ENCODE measurements around the gene TRABD.
A peak's percentile ranks its signal among the peaks of the same experiment; 100 is the strongest.

TRABD gene

DNA sequence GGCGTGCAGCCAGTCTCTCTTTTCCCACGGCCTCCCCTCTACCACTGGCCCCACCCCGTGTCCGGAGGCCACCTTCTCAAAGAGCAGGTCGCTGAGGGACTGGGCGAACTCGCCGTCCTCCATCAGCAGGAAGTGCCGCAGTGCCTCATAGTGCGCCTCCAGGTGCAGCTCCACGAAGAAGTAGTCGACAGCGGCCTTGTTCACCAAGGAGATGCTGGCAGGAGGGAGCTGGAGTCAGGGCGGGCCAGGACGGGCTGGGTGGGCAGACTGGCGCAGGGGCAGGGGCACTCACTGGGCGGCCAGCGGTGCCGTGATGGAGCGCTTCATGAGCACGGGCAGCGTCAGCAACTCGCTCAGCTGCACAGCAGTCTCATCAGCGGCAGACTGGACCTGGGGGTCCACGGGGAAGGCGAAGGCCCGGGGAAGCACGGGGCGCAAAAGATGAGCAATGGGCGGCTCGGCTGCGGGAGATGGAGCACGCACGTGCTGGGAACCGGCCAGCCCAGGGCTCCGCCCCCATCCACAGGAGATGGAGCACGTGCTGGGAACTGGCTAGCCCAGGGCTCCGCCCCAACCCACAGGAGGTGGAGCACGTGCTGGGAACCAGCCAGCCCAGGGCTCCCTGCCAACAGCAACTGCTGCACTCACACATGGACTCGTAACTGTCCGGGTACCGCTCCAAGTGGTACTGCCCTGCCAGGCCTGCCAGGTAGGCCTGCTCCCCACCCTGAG lies 33.4 kb downstream of the TRABD start:
- peak; percentile 74 for DNase-seq

DNA sequence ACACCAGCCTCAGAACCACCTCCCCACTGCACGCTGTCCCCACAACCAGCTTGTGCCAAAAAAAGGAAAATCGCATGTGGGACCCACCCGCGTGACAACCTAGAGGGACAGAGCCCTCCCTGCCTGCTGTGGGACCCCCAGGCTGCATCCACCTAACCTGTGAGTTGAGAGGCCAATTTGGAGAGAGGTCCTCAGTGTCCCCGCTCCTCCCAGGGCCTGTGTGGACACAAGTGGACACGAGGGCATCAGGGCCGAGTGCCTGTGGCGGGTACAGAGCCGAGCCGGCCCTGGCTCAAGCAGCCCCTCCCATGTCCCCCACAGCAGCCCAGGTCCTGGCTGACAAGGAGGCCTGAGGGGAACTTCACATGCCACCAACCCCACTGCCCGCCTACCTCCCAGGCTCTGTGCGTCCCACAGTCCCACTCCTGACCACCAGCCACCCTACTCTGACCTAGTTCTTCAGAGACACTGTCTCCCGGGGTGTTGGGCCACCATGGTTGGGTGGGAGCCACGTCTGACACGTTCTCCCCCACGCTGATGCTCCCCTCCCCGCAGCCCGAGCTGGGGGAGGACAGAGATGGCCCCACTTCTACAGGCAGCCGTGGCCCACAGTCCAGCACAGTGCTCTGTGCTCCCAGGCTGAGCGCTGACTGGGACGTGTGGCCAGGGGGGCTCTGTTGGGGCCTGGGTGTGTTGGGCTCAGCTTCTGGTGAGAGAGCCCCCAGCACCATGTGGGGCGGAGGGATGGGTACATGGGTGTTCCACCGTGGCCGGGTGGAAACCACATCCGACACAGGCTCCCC lies 34.3 kb downstream of the TRABD start:
- DNase-seq = no peak

DNA sequence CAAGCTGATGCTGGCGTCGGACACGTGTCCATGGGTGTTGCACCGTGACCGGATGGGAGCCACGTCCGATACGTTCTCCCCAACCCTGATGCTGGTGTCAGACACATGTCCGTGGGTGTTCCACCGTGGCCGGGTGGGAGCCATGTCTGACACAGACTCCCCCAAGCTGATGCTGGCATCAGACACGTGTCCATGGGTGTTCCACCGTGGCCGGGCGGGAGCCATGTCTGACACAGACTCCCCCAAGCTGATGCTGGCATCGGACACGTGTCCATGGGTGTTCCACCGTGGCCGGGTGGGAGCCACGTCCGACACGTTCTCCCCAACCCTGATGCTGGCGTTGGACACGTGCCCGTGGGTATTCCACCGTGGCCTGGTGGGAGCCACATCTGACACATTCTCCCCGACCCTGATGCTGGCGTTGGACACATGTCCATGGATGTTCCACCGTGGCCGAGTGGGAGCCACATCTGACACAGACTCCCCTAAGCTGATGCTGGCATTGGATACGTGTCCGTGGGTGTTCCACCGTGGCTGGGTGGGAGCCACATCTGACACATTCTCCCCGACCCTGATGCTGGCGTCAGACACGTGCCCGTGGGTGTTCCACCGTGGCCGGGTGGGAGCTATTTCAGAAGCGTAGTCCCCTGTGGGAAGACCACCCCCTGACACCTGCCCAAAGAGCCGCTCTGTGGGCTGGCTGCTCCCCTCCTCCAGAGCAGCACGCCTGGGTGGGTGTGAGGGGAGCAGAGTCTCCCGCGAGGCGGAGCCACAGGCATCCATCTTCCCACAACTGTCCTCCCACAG lies 35.1 kb downstream of the TRABD start:
- DNase-seq = no peak

DNA sequence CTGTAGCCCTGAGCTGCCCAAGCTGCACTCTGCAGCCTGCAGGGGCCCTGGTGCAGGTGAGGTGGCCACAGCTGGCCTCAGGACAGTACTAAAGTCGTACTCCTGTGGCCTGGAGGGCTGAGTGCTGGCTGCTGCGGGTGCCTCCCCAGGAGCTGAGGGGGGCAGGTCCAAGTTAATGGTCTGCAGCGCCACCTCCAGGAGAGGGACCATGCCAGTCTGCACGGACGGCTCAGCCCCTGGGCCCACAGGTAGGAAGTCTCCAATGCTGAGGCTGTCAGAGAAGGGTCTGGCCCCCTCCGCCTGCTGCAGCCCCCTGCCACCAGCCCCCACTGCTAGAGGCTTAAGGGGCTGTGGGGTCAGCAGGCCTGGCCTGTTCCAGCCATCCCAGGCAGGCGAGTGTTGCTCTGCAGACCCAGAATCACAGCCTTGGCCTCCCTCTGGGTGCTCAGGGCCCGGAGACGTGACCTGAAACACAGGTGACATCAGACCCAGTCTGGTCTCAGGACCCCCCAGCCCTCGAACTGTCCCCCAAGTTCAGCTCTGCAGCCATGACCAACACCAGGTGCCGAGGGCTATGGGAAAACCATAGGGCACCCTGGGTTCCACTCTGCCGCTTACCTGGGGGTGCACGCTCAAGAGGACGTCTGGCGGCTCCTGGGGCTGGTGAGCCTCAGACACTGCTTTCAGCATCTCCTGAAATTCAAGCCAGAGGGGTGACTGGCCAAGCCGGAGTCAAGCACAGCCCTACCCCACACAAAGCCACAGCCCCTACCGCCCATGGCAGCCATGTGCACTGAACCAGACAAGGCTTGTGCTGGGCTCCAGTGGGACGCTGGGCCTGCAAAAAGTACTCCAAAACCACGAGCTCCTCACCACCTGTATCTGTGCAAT lies 35.9 kb downstream of the TRABD start:
- DNase-seq = no peak

DNA sequence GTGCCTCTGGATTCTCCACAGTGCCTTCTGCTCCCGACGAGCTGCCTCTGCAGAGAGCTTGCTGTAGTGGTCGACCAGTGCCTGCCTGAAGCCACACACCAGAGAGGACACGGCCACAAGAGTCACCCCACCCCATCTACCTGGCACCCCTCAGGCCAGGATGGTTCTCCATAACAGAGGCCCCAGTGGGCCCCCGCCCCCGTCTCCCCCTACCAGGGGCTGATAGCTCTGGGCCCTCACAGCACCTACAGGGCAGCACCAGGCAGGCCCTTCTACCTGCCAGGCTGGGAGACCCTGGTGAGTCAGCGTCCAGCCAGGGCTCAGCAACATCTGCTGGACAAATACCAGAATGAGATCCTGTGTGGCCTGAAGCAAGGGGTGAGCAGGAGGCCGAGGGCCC lies 36.8 kb downstream of the TRABD start:
- DNase-seq = no peak

DNA sequence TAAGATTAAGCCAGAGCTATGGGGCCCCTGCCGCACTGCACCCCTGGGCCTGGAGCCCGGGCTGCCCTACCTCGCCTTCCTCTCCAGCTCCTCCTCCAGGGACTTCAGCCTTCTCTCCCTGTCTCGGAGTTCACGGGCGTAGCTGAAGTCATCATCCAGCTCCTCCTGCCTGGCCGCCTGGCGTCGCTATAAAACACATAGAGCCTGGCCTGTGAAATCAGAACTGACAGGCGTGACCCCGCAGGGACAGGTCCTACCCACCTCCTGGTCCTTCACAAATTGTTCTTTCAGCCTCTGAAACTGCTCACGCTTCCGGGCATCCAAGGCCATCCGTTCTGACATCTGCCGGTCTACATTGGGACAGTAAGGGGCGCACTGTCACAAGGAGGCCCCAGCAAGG lies 38.4 kb downstream of the TRABD start:
- no peak for DNase-seq

DNA sequence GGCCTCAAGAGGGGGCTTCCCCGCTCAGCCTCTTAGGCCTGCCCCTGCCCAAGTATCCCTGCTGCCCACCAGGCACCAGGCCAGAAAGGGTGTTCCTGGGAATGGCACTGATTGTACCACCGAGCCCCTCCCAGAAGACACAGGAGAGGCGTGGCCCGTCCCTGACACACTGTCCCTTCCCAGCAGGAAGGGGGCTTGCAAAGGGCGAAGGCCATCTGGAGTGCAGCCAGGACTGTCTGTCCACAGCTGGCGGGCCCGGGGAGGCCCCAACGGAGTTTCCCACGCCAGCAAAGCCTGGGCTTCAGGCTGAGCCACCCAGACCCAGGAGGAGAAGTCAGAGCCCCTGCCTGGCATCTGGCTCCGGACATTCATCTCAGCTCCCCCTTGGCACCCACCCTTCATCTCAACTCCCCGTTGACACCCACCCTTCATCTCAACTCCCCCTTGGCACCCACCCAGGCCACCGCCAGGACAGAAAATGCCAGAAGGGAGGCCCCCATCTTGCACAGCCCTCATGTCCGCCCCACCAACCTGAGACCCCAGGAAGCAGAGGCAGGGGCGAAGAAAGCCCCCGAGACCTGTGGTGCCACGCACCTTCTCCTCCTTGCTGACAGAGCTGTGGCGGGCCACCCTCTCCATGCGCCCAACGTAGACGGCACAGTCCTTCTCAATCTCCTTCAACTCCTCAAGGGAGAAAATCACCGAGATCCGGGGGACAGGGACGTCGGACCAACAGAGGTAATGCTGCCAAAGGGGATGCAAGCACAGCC lies 39.7 kb downstream of the TRABD start:
- no peak for DNase-seq

DNA sequence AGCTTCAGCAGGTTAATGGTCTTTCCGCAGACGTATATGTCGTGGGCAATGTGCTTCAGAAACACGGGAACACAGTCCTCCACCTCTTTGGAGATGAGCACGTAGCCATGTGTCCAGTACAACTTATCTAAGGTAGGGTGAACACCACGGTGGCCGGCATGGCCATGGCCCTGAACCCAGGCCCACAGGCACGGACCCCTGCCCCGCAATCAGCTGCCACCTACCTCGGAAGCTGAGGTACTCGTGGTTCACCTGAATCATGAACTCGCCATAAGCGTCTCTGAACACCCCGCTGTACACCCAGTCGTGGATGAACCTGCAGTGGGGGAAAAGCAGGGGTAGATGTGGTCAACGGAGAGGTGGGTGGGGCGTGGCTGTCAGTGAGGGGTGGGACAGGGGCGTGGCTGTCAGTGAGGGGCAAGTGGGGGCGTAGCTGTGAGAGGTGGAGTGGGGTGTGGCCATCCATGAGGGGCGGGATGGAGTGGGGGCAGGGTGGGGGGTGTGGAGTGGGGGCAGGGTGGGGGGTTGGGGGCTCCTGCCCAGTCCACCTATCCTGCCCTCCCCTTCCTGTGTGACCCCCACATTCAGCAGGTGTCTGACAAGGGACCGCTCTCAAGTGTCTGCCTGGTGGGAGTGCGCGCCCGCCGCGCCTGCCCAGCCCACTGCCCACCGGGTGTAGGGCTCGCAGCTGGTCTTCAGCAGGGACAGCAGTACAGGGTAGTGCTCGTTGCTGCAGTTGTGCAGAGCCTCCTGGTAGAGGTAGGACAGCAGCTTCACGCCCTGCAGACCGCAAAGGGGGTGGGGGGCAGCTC lies 40.6 kb downstream of the TRABD start:
- DNase-seq = no peak

DNA sequence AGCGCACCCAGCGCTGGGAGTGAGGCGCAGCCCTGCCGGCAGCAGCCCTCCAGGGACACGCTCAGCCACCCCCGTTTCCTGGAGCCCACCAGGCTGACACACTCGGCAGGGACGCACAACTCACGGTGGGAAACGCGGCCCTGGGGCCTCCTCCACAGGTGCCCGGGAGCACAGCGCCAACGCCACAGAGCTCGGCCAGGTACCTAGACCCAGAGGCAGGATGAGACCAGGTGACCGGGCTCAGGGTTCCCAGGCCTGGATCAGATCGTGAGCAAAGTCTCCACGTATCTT lies 41.1 kb downstream of the TRABD start:
- DNase-seq = no peak

DNA sequence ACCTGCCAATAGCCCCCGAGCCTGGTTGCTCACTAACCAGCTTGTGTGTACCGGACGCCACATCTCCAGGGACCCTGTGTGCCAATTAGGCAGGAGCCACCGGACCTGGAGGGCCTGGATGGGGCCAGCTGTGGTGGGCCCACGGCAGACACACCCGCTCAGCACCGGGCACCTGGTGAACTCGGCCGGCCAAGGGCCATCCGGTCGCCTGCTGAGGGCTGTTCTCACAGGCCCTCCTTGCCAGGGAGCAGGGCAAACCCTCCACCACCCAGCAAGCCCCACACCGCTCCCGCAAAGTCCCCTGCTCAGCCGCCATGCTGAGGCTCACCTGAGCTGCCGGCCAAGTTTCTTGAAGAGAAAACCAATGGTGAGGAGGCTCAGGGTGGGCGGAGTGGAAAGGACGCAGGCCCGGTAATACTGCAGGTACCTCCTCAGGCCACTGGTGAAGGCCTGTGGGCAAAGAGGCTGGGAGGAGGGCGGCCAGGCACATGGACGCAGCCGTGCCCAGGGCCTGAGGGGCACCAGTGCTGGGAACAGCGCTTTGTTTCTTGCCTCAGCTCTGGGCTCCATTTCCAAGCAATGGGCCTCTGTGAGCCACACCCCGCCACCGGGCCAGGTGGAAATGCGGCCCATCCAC lies 42.0 kb downstream of the TRABD start:
- no peak for DNase-seq

DNA sequence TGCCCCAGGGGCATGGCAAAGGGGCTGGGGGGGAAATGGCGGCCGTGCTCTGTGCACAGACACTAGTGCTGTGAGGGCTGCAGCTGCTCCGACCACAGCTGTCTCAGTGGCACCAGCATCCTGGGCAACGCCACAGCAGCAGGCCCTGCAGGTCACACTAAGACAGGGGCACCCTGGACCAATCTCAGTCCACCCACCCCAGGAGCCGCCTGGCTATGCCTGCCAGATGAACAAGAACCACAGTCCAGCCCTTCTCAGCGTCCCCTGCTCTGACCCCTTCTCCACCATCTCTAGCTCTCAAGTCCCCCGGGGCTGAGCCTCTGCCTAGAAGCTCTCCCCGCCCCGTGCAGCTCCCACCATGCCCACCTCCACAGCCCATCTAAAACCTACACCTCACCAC lies 42.7 kb downstream of the TRABD start:
- no peak for DNase-seq

DNA sequence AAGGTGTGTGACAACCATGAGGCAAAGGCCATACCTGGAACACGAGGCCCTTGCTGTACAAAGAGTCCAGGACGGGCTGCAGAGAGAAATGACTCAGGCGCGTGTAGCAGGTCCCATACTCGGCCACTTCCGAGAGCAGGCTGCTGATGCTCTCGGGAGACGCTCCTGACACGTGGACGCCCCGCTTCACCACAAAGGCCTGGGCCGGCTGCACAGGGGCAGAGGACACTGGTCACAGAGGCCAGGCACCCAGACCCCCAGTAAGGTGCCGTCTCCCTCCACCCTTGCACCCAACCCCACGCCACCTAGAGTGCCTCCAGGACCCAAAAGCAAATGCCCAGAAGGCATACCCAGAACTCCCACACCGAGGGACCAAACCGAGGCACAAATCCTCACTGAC lies 43.7 kb downstream of the TRABD start:
- DNase-seq = no peak

DNA sequence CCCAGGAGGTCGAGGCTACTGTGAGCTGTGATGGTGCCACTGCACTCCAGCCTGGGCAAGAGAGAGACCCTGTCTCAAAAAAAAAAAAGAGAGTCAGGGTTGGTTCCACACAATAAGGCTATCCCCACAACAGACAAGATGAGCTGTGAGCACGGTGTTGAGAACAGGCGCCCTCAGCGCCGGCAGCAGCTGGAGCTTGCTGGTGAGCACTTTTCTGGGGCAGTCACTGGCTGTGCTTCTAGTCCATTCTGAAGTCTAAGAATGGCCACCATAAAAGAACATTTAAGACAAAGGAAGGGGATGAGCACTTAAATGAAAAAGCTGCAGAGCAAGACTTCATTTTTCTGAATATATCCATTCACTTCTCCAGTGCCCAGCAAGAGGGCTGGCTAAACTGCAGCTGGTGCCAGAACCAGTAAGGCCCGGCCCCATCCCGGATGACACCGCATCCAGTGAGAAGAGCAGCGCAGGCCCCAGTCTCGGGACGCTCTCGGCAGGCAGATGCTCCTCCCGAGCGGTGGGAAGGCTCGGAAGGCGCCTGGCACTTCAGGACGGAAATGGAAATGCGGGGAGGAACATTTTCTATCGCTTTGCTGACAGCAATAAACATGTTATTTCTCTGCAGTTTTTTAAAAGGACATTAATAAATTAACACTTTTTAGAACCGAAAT lies 46.9 kb downstream of the TRABD start:
- no peak for DNase-seq

DNA sequence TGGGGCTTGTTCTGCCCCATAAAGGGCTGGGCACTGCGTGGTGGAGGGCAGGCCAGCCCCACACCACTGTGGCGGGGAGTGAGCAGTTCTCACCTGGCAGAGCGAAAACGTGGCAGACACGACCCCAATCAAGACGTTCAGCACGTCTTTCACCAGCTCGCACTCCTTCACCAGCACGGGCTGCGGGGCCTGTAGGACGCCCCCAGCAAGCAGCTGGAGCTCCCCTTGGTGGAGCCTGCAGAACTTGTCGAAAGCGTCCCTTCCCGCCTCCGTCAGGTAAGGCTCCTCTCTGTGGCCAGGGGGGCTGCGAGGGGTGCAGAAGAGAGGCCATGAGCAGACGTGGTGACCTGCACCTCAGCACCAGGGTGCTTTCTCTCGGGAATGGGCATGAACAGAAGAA lies 47.5 kb downstream of the TRABD start:
- no peak for DNase-seq

DNA sequence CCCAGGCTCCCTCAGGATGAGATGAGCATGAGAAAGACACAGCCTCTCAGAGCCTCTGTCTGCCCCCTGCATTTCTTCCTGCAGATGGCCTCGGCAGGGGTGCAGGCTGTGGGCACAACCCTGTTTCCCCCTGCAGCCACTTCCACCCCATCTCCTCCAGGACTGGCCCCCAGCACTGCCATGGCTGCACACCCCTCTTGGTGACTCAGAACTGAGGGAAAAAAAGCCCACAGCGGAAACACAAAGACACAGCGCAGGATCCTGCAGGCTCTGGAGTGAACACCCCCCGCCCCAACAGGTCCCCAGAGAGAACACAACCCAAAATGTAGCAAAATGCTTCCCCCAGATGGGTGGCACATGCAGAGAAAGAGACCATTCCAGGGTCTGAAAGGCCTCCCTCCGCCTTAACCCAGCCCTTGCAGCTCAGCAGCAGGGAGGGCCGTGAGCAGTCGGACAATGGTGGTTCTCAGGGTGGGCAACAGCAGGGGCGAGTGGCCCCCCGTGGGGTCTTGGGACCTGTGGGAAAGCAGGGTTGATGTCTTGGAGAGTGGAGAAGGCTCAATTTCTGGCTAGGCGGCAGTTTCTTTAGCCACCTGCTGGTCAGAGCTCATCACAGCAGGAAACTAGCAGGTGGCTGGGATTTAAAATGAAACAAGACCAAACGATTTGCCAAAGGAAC lies 51.2 kb downstream of the TRABD start:
- DNase-seq = peak; percentile 15

DNA sequence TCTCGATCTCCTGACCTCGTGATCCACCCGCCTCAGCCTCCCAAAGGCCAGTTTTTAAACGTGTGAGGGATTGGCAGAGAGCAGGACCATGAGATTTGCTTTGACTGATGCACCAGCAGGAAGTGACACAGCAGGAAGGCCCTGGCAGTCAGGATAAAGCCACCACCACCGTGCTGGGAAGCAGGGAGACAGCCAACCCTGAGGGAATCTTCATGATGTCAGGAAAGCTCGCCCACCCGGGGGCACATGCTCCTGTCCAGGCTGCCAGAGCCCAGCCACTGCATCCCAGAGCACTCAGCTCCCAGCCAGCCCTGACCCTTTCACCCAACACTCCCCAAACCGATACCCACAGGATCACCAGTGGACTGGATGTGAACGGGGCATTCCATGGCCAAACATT lies 53.0 kb downstream of the TRABD start:
- DNase-seq = no peak

DNA sequence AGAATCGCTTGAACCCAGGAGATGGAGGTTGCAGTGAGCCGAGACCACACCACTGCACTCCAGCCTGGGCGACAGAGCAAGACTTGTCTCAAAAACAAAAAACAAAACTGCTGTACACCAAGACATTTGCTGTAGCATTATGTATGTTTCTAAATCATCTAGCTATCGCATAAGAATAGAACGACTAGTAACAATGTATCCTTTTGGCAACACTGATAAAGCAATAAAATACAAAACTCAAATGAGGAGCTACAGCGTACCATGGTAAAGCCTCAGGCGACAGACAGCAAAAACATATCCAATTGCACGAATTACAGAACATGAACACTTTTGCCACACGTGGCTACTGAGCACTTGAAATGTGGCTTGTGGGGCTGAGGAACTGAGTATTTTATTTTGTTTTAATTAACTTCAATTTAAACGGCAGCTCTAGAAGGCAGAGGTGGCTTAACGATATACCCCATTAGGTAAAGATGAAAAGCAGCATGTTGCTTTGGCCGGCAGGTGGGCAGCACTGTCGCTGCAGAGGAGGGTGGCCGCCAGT lies 56.8 kb downstream of the TRABD start:
- DNase-seq = no peak

DNA sequence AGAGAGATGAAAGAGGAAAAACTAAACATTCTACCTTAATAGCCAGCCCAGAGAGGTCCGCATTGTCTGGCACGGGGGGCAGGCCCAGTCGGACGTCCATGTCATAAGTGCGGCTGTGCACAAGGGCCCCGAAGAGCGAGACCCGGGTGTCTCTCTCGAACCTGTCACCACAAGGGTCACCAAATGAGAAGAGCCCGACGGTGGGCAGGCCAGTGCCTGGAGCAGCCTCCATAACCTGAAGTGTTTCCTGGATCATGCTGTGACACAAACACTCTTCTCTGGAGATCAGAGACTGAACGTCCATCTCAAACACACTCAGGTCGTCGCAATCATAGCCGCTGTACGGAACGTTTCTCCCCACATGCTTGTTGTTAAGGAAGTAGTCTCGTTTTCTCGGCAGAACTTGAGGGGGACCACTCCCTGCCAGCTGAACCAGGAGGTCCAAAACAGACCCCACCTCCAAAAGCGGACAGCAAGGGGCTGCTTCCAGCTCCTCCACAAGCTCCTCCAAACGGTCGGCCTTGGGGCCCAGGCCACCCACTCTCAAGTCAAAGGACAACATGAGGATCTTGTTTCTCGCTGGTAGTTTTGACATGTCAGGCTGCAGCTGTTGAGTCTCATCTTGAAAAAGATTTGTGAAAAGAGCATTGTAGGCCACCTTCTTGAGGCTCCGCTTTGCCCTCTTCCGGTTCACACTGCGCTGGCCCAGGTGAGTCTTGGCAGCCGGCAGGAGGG lies 58.1 kb downstream of the TRABD start:
- DNase-seq = no peak
